Liver (tissue), 9 donors: ENCODE results near the gene FGF14. TPM values are rescaled to one million over a fixed set of nuclear protein-coding genes. Genes with fewer than 3 reads are reported as not detected.

Experiments used
- DNase-seq: peaks from one replicate; pipeline ENCODE4 v3.0.0-alpha.2; 2017; ENCODE audit warnings: low spot score
- H3K27ac ChIP-seq, 2 donors: one replicate each; pipeline ENCODE4 v1.7.0; 2013; ENCODE audit warnings: inconsistent platforms in 2 of 2, low read length in 2 of 2, control low read depth in 1 of 2, low read depth in 1 of 2, mild to moderate bottlenecking in 1 of 2
- H3K27me3 ChIP-seq, 4 donors: one replicate each; pipeline versions ENCODE4 v1.6.1 to v1.7.0; 2013; ENCODE audit warnings: low read length in 3 of 4, inconsistent platforms in 1 of 4, mild to moderate bottlenecking in 1 of 4, moderate library complexity in 1 of 4; ENCODE audit not compliant: control insufficient read depth in 4 of 4, insufficient read depth in 4 of 4
- H3K36me3 ChIP-seq, 4 donors: one replicate each; pipeline versions ENCODE4 v1.6.1 to v1.7.0; 2013; ENCODE audit warnings: low read length in 3 of 4, mild to moderate bottlenecking in 3 of 4, low read depth in 1 of 4, moderate library complexity in 1 of 4; ENCODE audit not compliant: control insufficient read depth in 4 of 4, insufficient read depth in 3 of 4
- H3K4me1 ChIP-seq, 4 donors: one replicate each; pipeline versions ENCODE4 v1.6.1 to v1.7.0; 2013; ENCODE audit warnings: low read length in 3 of 4, mild to moderate bottlenecking in 3 of 4, moderate library complexity in 1 of 4; ENCODE audit not compliant: control insufficient read depth in 4 of 4, insufficient read depth in 4 of 4
- H3K4me3 ChIP-seq, 3 donors: one replicate each; pipeline versions ENCODE4 v1.6.1 to v1.7.0; 2013; ENCODE audit warnings: low read length in 3 of 3, control low read depth in 1 of 3, low read depth in 1 of 3, mild to moderate bottlenecking in 1 of 3
- H3K9ac ChIP-seq, 2 donors: one replicate each; pipeline ENCODE4 v1.7.0; 2013; ENCODE audit warnings: low read length in 2 of 2, mild to moderate bottlenecking in 2 of 2, moderate library complexity in 2 of 2, control low read depth in 1 of 2, low read depth in 1 of 2
- H3K9me3 ChIP-seq, 4 donors: one replicate each; pipeline versions ENCODE4 v1.6.1 to v1.7.0; 2013; ENCODE audit warnings: low read length in 3 of 4; ENCODE audit not compliant: control insufficient read depth in 4 of 4
- EGR1 ChIP-seq, 2 donors: IDR thresholded peaks; 2 replicates each; pipeline ENCODE4 v1.6.1; 2016 to 2018; ENCODE audit warnings: antibody characterized with exemption in 2 of 2, low read depth in 2 of 2
- FOXA1 ChIP-seq: IDR thresholded peaks from 2 replicates; pipeline ENCODE4 v1.6.1; 2016; ENCODE audit warnings: antibody characterized with exemption
- FOXA2 ChIP-seq: IDR thresholded peaks from 2 replicates; pipeline ENCODE4 v1.6.1; 2016; ENCODE audit warnings: antibody characterized with exemption
- GABPA ChIP-seq, 2 donors: IDR thresholded peaks in 1 of 2; conservative IDR thresholded peaks in 1 of 2; 2 replicates each; pipeline ENCODE4 v1.6.1; 2016; ENCODE audit warnings: antibody characterized with exemption in 2 of 2, mild to moderate bottlenecking in 1 of 2, moderate library complexity in 1 of 2
- HNF4A ChIP-seq, 2 donors: conservative IDR thresholded peaks; 2 replicates each; pipeline ENCODE4 v1.6.1; 2016; ENCODE audit warnings: antibody characterized with exemption in 2 of 2, mild to moderate bottlenecking in 2 of 2
- HNF4G ChIP-seq: IDR thresholded peaks from 2 replicates; pipeline ENCODE4 v1.6.1; 2016; ENCODE audit warnings: antibody characterized with exemption
- JUND ChIP-seq, 2 donors: IDR thresholded peaks; 2 replicates each; pipeline ENCODE4 v1.6.1; 2016; ENCODE audit warnings: antibody characterized with exemption in 2 of 2
- NR2F2 ChIP-seq: IDR thresholded peaks from 2 replicates; pipeline ENCODE4 v1.6.1; 2016; ENCODE audit warnings: antibody characterized with exemption
- RAD21 ChIP-seq, 2 donors: IDR thresholded peaks; 2 replicates each; pipeline ENCODE4 v1.6.1; 2016; ENCODE audit warnings: antibody characterized with exemption in 2 of 2, mild to moderate bottlenecking in 2 of 2
- RXRA ChIP-seq, 2 donors: IDR thresholded peaks; 2 replicates each; pipeline ENCODE4 v1.6.1; 2017 to 2018; ENCODE audit warnings: antibody characterized with exemption in 2 of 2, mild to moderate bottlenecking in 1 of 2
- SP1 ChIP-seq: IDR thresholded peaks from 2 replicates; pipeline ENCODE4 v1.6.1; 2018; ENCODE audit warnings: antibody characterized with exemption, mild to moderate bottlenecking
- TAF1 ChIP-seq: conservative IDR thresholded peaks from 2 replicates; pipeline ENCODE4 v1.6.1; 2016; ENCODE audit warnings: antibody characterized with exemption, mild to moderate bottlenecking
- YY1 ChIP-seq: IDR thresholded peaks from 2 replicates; pipeline ENCODE4 v1.6.1; 2016; ENCODE audit warnings: antibody characterized with exemption, mild to moderate bottlenecking
- WGBS: extraction: QIAGEN DNeasy Blood & Tissue Kit; methylation state at CpG from one replicate; pipeline ENCODE4 v1.1.7; 2013; 5-methylcytosine and 5-hydroxymethylcytosine counted together
- polyA plus RNA-seq, 2 donors: library from polyadenylated mRNA; stranded (reverse) in 1 of 2; unstranded in 1 of 2; fragments of 200-250 nt in 1 of 2; fragments of >200 nt in 1 of 2; fragmentation: Nextera tagmentation in 1 of 2; extraction: Ambion mirVana in 1 of 2; gene quantifications; one replicate each; pipeline versions ENCODE4 v1.2.1 to v1.2.3, GENCODE V29; 2013 to 2015
- total RNA-seq, 2 donors: library from RNA; depleted of rRNA; stranded (reverse); fragments of >200 nt; gene quantifications; one replicate each; pipeline ENCODE4 v1.2.3, GENCODE V29; 2014
- TF ChIP-seq, protein P1 (sequence below): IDR thresholded peaks from 2 replicates; pipeline ENCODE4 v1.6.1; 2016; ENCODE audit warnings: antibody characterized with exemption
- TF ChIP-seq, protein P2 (sequence below): fragments of 150-350 bp; IDR thresholded peaks from 2 replicates; pipeline ENCODE4 v1.5.1; 2017; ENCODE audit warnings: improper control_type of control experiment, low read depth, low read length; ENCODE audit not compliant: missing input control
- TF ChIP-seq, protein P3 (sequence below): IDR thresholded peaks from 2 replicates; pipeline ENCODE4 v1.6.1; 2016; ENCODE audit warnings: antibody characterized with exemption, mild to moderate bottlenecking
- TF ChIP-seq, protein P4 (sequence below): IDR thresholded peaks from 2 replicates; pipeline ENCODE4 v1.6.1; 2016; ENCODE audit warnings: antibody characterized with exemption
- TF ChIP-seq, protein P5 (sequence below): IDR thresholded peaks from 2 replicates; pipeline ENCODE4 v1.6.1; 2016; ENCODE audit warnings: antibody characterized with exemption
- donor health status: healthy.
- donor health status: healthy.
- donor health status: healthy.
- donor health status: healthy.
- donor health status: healthy.

The FGF14 gene
- total and polyA plus RNA-seq, 4 donors = 0.05 to 3.3 (median 1.0) TPM

- TF ChIP-seq, protein P1, sequence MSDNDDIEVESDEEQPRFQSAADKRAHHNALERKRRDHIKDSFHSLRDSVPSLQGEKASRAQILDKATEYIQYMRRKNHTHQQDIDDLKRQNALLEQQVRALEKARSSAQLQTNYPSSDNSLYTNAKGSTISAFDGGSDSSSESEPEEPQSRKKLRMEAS = no peak
- TF ChIP-seq HNF4A (conservative IDR thresholded peaks at IDR 0.05) (peak; percentile 71 to 87), YY1 (peak; percentile 70), SP1 (peak; percentile 99), RXRA (IDR thresholded peaks at IDR 0.05) (peak; percentile 89 to 95), TAF1 (peak; percentile 38), NR2F2 (peak; percentile 71), GABPA (IDR thresholded peaks at IDR 0.05 in 1 of 2, conservative IDR thresholded peaks at IDR 0.05 in 1 of 2) (peak in 1 of 2 donors; percentile 20), RAD21 (IDR thresholded peaks at IDR 0.05) (peak in 1 of 2 donors; percentile 34), EGR1 (IDR thresholded peaks at IDR 0.05; ENCODE audit: low read depth in 2 of 2) (peak in 1 of 2 donors; percentile 33), JUND (IDR thresholded peaks at IDR 0.05) (peak; percentile 73 to 76), FOXA2 (peak; percentile 91), FOXA1 (peak; percentile 79), HNF4G (peak; percentile 49)
- TF ChIP-seq, protein P2, sequence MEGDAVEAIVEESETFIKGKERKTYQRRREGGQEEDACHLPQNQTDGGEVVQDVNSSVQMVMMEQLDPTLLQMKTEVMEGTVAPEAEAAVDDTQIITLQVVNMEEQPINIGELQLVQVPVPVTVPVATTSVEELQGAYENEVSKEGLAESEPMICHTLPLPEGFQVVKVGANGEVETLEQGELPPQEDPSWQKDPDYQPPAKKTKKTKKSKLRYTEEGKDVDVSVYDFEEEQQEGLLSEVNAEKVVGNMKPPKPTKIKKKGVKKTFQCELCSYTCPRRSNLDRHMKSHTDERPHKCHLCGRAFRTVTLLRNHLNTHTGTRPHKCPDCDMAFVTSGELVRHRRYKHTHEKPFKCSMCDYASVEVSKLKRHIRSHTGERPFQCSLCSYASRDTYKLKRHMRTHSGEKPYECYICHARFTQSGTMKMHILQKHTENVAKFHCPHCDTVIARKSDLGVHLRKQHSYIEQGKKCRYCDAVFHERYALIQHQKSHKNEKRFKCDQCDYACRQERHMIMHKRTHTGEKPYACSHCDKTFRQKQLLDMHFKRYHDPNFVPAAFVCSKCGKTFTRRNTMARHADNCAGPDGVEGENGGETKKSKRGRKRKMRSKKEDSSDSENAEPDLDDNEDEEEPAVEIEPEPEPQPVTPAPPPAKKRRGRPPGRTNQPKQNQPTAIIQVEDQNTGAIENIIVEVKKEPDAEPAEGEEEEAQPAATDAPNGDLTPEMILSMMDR = no peak
- TF ChIP-seq, protein P3, sequence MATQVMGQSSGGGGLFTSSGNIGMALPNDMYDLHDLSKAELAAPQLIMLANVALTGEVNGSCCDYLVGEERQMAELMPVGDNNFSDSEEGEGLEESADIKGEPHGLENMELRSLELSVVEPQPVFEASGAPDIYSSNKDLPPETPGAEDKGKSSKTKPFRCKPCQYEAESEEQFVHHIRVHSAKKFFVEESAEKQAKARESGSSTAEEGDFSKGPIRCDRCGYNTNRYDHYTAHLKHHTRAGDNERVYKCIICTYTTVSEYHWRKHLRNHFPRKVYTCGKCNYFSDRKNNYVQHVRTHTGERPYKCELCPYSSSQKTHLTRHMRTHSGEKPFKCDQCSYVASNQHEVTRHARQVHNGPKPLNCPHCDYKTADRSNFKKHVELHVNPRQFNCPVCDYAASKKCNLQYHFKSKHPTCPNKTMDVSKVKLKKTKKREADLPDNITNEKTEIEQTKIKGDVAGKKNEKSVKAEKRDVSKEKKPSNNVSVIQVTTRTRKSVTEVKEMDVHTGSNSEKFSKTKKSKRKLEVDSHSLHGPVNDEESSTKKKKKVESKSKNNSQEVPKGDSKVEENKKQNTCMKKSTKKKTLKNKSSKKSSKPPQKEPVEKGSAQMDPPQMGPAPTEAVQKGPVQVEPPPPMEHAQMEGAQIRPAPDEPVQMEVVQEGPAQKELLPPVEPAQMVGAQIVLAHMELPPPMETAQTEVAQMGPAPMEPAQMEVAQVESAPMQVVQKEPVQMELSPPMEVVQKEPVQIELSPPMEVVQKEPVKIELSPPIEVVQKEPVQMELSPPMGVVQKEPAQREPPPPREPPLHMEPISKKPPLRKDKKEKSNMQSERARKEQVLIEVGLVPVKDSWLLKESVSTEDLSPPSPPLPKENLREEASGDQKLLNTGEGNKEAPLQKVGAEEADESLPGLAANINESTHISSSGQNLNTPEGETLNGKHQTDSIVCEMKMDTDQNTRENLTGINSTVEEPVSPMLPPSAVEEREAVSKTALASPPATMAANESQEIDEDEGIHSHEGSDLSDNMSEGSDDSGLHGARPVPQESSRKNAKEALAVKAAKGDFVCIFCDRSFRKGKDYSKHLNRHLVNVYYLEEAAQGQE = no peak
- TF ChIP-seq, protein P4, sequence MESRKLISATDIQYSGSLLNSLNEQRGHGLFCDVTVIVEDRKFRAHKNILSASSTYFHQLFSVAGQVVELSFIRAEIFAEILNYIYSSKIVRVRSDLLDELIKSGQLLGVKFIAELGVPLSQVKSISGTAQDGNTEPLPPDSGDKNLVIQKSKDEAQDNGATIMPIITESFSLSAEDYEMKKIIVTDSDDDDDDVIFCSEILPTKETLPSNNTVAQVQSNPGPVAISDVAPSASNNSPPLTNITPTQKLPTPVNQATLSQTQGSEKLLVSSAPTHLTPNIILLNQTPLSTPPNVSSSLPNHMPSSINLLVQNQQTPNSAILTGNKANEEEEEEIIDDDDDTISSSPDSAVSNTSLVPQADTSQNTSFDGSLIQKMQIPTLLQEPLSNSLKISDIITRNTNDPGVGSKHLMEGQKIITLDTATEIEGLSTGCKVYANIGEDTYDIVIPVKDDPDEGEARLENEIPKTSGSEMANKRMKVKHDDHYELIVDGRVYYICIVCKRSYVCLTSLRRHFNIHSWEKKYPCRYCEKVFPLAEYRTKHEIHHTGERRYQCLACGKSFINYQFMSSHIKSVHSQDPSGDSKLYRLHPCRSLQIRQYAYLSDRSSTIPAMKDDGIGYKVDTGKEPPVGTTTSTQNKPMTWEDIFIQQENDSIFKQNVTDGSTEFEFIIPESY = peak; percentile 50
- TF ChIP-seq, protein P5, sequence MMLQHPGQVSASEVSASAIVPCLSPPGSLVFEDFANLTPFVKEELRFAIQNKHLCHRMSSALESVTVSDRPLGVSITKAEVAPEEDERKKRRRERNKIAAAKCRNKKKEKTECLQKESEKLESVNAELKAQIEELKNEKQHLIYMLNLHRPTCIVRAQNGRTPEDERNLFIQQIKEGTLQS = peak; percentile 52
- DNase-seq = no peak
- Histone ChIP-seq H3K4me3 (no peak overlapping the region), H3K27me3 (no peaks in the 10 kb centered on the region), H3K9me3 (no peaks in the 10 kb centered on the region), H3K36me3 (no peaks in the 10 kb centered on the region), H3K4me1 (peaks cover 8 to 47% (median 40%) of the 10 kb centered on the region in 4 donors), H3K9ac (peak overlapping the region in 1 of 2 donors; percentile 33), H3K27ac (peak overlapping the region; percentile 85 to 89)
- 32% methylated on average over 4 of the region's 4 CpGs for WGBS
Observed at GRCh38 chr13:102183509-102184182, 218.2 kb downstream of the FGF14 start.
